Stimulated activated CD4-positive, alpha-beta T cell treated with anti-CD3 and anti-CD28 coated beads, Interleukin-12 subunit alpha, Interleukin-12 subunit beta, amount 100 ng/mL, for 4 hours (primary cell): ENCODE measurements around the gene PPIG.
"Not testable (repeated sequence)": the region's sequence is repeated elsewhere in the genome, so short reads cannot be mapped to it uniquely, and the experiment has no call there.

Experiments
- DNase-seq: peaks from one replicate; pipeline ENCODE4 v3.0.0-alpha.2; 2020

Gene PPIG

DNA sequence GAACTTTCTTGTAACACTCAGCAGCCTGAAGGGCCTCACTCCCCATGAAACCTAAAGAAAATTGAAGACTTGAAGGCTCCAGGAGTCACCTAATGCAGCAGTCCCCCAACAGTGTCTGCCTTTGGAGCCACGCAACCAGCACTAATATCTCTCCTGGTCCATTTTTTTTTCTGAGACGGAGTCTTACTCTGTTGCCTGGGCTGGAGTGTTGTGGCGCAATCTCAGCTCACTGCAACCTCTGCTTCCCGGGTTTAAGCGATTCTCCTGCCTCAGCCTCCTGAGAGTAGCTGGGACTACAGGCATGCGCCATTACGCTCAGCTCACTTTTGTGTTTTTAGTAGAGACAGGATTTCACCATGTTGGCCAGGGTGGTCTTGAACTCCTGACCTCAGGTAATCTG is 12.4 kb downstream of the PPIG start:
- not testable (repeated sequence) for DNase-seq

DNA sequence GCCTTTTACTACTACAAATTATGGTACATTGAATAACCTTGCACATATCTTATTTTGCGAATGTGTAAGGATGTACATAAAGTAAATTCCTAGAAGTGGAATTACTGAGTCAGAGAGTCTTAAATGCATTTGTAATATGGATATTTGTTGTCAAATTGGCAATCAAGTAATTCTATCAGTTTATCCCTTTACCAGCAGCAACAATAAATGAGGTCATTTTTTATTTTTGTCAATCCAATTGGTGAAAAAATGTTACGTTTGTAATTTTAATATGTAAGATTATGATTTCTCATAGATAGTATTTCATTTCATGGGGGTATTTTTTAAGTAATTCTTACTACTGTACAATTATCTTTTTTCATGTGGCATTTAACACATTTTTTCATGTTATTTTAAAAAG is 14.8 kb downstream of the PPIG start:
- no peak for DNase-seq

DNA sequence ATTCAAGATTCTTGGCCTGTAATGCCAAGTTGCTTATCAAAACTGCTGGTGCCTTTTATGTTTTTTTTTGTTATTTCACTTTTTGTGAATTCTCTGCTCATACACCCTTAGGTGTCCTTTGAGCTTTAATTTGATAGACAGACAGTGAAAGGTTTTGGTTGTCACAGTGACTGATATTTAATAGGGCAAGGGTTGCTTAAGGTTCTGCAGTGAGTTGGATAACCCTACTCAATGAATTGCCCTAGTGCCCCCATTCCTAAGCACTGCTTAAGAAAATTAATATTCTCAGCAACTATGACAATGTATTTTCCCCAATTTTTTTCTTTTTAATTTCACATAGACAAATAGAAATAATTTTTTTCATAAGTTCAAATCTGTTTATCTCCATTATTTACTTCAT is 15.4 kb downstream of the PPIG start:
- DNase-seq, result no peak

DNA sequence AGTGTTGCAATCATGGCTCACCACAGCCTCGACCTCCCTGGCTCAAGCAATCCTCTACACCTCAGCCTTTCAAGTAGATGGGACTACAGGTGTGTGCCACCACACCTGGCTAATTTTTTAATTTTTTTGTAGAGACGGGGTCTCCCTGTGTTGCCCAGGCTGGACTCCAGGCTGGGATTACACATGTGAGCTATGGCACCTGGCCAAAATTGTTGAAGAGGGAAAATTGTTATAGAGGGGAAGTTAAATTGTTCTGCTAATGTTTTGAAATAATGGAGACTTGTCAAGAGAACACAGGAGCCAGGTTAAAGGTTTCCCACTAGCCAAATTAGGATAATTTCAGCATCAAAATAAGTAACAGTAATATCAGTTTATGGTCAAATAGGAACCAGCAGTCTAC is 25.1 kb downstream of the PPIG start:
- no peak for DNase-seq

DNA sequence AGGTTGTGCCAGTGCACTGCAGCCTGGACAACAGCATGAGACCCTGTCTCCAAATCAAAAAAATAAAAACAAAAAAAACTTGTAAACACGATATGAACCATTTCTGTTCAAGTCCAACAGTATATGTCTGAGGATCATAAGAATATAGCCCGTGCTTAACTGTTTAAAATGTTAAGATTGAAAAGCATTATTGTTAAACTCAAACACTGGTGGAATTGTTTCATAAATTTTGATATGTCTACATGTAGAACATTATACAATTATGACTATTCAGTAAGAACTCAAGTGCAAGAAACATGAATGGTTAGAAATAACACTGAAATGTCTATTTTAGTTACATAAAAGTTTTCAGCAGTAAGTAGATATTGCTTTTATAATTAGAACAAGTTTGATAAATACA is 29.7 kb downstream of the PPIG start:
- no peak for DNase-seq

DNA sequence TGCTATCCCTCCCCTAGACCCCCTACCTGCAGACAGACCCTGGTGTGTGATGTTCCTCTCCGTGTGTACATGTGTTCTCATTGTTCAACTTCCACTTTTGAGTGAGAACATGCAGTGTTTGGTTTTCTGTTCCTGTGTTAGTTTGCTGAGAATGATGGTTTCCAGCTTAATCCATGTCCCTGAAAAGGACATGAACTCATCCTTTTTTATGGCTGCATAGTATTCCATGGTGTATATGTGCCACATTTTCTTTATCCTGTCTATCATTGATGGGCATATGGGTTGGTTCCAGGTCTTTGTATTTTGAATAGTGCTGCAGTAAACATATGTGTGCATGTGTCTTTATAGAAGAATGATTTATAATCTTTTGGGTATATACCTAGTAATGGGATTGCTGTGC is 31.8 kb downstream of the PPIG start:
- DNase-seq, result not testable (repeated sequence)

DNA sequence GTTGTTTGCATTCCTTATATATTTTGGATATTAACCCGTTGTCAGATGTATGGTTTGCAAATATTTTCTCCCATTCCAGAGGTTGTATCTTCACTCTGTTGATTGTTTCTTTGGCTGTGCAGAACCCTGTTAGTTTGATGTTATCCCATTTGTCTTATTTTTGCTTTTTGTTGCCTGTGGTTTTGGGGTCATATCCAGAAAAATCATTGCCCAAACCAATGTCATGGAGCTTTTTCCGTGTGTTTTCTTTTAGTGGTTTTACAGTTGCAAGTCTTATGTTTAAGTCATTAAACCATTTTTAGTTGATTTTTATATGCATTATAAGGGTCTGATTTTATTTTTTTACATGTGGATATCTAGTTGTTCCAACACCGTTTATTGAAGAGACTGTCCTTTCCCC is 35.8 kb downstream of the PPIG start:
- no peak for DNase-seq

DNA sequence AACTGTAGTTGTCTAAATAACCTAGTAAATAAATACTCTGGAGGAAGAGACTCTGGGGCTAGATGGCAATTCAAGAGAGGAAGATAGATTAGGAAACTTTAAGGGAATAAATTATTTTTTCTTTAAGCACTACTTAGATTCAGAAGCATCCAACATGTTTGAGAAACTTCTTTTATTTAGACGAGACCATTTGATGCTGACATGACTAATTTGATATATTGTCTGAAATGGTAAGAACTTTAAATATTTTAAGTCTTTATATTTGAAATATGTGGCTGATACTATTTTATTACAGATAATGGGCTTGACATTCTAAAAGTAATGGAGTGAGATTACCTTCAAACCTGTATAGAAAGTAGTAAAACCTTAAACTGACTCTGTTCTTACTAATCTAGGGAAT is 36.4 kb downstream of the PPIG start:
- no peak for DNase-seq

DNA sequence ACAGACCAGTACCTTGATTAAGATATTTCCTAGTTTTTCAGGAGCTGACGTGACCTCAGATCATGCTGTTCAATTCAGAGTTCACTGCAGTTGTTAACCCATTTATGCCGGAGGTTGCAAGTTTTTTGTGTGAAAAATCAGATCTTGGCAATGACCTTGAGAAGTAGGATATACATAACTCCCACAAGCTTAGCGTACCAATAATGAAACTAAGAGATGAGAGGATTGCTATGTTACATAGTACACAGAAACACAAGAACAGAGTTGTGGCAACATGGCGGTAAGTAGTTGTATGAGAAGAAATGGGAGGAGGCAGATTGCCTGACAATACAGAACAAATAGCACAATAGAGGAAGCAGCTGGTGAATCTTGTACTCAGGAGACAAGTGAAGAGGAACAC is 39.1 kb downstream of the PPIG start:
- DNase-seq, result no peak

DNA sequence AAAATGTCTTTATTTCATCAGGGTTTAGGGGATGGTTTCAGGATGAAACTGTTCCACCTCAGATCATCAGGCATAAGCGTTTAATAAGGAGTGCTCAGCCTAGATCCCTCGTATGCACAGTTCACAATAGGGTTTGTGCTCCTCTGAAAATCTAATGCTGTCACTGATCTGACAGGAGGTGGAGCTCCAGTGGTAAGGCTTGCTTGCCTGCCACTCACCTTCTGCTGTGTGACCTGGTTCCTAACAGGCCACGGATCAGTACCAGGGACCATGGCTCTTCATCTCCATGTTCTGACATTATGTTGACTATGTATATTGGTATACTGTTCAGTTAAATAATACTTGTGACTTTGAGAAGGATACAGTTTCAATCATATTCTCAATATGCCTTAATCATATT is 41.6 kb downstream of the PPIG start:
- DNase-seq, result no peak

DNA sequence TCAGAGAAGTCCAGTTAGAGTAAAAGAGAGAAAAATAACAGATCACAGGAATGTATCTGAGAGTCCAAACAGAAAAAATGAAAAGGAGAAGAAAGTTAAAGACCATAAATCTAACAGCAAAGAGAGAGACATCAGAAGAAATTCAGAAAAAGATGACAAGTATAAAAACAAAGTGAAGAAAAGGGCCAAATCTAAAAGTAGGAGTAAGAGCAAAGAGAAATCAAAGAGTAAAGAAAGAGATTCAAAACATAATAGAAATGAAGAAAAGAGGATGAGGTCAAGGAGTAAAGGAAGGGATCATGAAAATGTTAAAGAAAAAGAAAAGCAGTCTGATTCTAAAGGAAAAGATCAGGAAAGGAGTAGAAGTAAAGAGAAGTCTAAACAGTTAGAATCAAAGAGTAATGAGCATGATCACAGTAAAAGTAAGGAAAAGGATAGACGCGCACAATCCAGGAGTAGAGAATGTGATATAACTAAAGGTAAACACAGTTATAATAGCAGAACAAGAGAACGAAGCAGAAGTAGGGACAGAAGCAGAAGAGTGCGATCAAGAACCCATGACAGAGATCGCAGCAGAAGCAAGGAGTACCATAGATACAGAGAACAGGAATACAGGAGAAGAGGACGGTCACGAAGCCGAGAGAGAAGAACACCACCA is 52.4 kb downstream of the PPIG start:
- DNase-seq, result no peak

DNA sequence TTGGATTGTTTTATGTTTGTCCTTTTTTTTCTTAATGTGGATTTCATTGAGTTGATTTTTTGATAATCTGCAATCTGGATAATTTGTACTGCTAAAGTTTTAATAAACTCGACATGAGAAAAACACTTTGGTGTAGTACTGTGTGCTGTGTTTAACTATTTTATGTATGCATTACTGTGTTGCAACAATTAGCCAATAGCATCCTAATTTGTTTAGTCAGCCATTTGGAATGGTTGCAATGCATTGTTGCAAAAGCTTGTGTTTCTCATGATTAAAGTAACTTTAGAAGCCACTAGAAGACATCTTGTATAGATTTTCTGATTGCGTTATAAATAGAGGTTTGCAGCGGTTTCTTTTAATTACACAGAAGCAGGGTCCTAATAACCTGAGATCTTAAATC is 53.5 kb downstream of the PPIG start:
- no peak for DNase-seq

DNA sequence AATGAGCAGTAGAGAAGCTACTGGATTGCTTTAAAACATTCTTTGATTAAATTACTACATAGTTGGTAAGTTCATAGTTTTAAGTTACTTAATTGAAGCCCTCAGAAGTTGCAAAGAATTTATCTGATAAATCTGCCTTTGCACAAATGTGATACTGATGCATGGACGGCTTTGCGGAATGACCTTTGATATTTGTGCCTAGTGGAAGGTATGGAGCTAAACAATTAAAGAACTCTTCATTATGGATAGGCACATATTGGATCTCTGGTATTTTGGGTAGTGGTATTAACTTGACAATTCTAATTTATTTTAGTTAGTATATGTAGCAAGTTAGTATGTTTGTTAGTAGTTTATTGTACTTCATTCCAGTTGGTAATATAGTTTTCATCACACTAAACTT is 56.0 kb downstream of the PPIG start:
- no peak for DNase-seq

DNA sequence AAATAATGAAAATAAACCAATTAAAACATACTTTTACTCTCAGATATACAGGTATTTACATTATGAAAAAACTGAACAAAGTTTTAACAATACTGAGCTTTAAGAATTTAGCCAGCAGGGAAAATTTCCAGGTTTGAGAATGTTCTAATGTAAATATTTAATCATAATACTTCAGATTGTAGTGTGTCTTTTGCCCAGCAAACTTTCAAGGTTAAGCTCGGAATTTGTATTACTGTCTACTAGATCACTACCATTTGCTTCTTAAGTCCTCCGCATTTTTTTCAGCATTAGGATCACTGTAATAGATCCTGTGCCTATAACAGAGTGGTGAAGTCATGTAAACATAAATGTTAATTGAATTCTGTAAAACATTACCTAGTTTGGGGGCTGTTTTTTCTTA is 57.3 kb downstream of the PPIG start:
- no peak for DNase-seq

DNA sequence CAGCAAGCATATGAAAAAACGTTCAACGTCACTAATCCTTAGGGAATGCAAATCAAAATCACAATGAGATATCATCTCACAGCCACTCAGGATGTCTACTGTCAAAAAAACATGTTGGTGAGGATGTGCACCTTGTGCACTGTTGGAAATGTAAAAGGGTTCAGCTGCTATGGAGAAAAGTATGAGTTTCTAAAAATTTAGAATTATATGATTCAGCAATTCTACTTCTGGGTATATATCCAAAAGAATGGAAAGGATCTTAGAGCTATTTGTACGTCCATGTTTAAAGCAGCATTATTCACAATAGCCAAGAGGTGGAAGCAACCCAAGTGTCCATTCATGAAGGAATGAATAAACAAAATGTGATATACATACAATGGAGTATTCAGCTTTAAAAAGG is 60.0 kb downstream of the PPIG start:
- DNase-seq, result no peak

DNA sequence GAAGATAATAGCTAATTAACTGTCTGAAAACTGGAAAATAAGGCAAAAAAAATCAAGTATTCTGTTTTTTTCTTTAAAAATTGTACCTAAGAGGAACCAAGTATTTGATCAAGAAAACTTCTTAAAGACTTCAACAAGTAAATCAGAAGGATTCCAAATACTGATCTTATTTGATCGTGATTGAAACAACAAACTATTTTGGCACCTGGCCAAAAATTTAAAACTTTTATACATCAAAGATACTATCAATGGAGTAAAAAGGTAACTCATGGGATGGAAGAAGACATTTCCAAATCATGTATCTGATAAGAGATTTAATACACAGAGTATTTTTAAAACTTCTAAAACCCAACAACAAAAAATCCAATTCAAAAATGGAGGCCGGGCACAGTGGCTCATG is 63.3 kb downstream of the PPIG start:
- no peak for DNase-seq

DNA sequence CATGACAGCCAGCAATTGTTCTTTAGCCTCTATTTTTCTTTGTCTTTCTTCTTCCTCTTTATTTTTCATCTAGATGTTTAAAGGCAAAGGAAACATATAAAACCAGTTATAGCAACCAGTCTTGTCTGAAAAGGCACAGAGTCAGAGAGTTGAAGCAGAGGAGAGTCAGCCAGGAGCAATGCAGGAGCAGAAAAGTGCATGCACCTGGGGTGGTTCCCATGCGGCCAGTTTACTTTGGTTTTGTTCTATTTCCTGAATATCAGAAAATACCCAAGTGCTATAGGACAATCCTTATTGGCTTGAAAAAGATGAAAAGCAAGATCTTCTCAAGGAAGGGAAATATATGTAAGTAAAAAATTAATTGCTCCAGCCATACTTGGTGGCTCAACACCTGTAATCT is 65.1 kb downstream of the PPIG start:
- no peak for DNase-seq

DNA sequence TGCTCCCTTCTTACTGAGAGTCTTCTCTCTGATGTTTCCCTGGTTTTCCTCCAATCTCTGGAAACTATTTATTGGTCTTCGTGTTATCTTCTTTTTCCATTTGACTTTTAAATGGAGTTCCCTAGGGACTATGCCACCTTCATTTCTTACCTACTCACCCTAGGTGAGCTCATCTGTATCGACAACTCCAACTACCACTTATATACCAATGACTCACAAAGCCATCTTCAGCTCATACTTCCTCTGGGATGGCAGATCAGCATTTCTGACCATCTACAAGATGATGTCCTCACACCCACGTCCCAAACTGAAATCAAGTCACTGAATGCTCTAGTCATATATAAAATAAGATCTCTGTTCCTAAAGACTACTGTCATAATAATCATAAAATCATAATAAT is 69.5 kb downstream of the PPIG start:
- no peak for DNase-seq

DNA sequence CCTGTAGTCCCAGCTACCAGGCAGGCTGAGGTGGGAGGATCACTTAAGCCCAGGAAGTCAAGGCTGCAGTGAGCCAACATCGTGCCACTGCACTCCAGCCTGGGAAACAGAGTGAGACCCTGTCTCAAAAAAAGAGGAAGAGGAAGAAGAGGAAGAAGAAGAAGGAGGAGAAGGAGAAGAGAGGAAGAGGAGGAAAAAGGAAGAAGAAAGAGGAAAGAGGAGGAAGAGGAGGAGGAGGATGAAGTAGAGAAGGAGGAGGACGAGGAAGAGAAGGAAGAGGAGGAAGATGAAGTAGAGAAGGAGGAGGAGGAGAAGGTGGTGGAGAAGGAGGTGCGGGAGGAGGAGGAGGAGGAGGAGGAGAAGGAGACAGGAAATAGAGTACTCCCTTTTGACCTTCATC is 72.0 kb downstream of the PPIG start:
- no peak for DNase-seq

DNA sequence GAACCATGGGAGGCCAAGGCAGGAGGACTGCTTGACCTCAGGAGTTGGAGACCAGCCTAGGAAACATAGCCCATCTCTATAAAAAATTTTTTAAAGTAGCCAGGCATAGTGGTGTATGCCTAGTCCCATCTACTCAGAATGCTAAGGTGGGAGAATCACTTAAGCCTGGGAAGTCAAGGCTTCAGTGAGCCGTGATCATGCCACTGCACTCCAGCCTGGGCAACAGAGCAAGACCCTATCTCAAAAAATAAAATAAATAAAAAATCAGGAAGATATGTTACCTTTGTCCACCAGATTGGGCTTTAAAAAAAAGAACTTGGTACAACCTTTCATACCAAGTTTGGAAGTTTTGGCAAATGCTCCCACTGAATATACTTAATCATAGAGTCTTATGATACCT is 74.7 kb downstream of the PPIG start:
- no peak for DNase-seq

DNA sequence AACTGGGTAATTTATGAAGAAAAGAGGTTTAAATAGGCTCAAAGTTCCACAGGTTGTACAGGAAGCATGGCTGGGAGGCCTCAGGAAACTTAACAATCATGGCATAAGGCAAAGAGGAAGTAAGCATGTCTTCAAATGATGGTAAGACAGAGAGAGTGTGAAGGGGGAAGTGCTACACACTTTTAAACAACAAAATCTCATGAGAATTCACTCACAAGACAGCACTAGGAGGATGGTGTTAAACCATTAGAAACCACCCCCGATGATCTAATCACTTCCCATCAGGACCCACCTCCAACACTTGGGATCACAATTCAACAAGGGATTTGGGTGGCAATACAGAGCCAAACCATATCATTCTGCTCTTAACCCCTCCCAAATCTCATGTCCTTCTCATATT is 75.2 kb downstream of the PPIG start:
- no peak for DNase-seq

DNA sequence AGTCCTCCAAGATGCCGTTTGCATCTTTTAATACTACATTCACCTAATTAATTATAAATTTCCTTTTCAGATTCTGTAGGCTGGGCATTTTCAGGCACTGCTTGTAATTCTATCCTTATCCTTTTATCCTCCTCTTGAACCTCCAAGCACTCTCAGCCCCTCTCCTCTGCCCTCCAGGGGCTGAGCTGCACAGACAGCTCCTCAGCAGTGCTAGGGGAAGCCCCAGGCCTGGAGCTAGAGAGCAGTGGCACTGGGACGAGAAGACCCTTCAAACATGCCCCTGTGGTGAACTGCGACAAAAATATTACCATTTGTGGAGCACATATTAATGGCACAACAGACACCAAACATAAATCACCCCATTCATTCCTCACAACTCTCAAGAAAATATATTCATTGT is 77.1 kb downstream of the PPIG start:
- DNase-seq, result no peak

DNA sequence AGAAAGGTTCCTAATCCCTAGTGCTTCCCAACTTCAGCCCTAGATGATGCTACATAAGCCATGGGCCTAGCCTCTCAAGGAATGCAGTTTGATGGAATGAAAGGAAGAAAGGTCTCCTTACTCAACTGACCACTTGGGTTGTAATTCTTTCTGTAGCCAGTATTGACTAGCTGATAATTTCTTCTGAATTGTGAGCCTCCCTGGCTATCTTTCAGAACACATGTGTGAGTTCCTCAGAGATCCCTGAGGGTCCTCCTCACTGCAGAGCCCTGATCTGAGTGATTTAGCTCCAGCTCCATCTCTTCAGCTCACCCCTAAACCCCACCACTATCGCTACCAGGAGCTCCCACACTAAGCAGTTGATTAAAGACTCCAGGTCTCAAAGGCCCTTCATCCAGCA is 78.6 kb downstream of the PPIG start:
- DNase-seq, result no peak

DNA sequence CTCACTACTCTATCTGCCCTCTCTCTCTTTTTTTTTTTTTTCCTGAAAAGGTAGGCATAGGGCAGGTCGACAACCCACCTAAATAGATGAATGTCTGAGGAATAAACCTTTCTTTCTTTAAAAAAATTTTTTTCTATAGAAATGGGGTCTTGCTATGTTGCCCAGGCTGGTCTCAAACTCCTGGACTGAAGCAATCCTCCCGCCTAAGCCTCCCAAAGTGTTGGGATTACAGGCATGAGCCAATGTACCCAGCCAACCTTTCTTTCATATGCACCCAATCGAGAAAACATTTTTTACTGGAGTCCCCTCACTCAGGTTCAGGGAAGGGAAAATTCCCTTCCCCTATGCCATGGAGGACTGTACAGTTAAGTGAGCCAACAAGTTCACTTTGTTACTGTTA is 79.1 kb downstream of the PPIG start:
- DNase-seq, result no peak

DNA sequence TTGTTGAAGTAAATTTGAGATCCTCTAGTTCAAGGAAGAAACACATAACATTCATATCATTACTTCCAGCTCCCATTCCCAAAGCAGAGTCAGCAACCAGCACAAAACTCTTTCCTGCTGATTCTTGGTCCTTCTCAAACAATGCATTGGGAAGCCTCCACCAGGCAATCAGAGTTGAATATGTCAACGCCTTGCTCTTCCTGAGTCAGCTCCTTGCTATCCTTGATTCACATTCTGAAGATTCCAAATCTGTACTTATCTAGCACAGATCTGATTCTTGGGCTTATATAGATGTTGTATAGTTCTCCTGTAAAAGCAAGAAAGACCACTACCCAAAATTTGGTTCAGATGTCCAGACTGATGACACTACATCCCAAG is 80.4 kb downstream of the PPIG start:
- DNase-seq, result no peak
